OCI-LY7 (cell line): ENCODE data around the gene CEP72. TPM values are rescaled to one million over a fixed set of nuclear protein-coding genes. Genes with fewer than 3 reads are reported as not detected.

Experiments used
- BruUV-seq: library from RNA; stranded (reverse); fragments of 400-500 nt; replicated peaks from 2 replicates; lab custom pipeline; 2021; lab: Mats Ljungman, UMichigan
- CTCF ChIA-PET: fragments of 300-600 bp; sonication (Branson Sonifier 250); formaldehyde crosslinking; loops from one replicate; lab custom pipeline; 2022; ENCODE audit warnings: antibody characterized with exemption; ENCODE audit not compliant: unreplicated experiment; lab: Charles Lee
- POLR2A ChIA-PET: fragments of 300-600 bp; sonication (Branson Sonifier 250); formaldehyde crosslinking; loops from one replicate; lab custom pipeline; 2022; ENCODE audit warnings: antibody characterized with exemption; lab: Charles Lee
- DNase-seq: peaks from one replicate; pipeline ENCODE4 v3.0.0-alpha.2; 2015; ENCODE audit warnings: low spot score
- H2AFZ ChIP-seq: fragments of 200-600 bp; sonication (generic), shearing (Covaris generic); 2 replicates; pipeline ENCODE4 v1.6.1; 2014; ENCODE audit warnings: mild to moderate bottlenecking, antibody characterized with exemption, low read length, moderate library complexity
- H3K27ac ChIP-seq: fragments of 200-600 bp; sonication (generic); 2 replicates; pipeline ENCODE4 v1.5.1; 2014; ENCODE audit warnings: mixed run types, low read depth, mild to moderate bottlenecking, moderate library complexity, low read length, inconsistent platforms; ENCODE audit not compliant: poor library complexity, severe bottlenecking
- H3K36me3 ChIP-seq: fragments of 200-600 bp; sonication (generic); 2 replicates; pipeline ENCODE4 v1.6.1; 2014; ENCODE audit warnings: mild to moderate bottlenecking, antibody characterized with exemption, low read length, moderate library complexity, mixed read lengths; ENCODE audit not compliant: insufficient read depth
- H3K4me1 ChIP-seq: fragments of 200-600 bp; sonication (generic); 2 replicates; pipeline ENCODE4 v1.5.1; 2014; ENCODE audit warnings: mild to moderate bottlenecking, low read length; ENCODE audit not compliant: insufficient read depth, poor library complexity, severe bottlenecking
- H3K4me2 ChIP-seq: fragments of 200-600 bp; sonication (generic); 2 replicates; pipeline ENCODE4 v1.6.1; 2014; ENCODE audit warnings: mild to moderate bottlenecking, low read length
- H3K4me3 ChIP-seq: fragments of 200-600 bp; sonication (generic); 2 replicates; pipeline ENCODE4 v1.5.1; 2014; ENCODE audit warnings: mild to moderate bottlenecking, low read depth, low read length; ENCODE audit not compliant: poor library complexity, severe bottlenecking
- H3K79me2 ChIP-seq: fragments of 200-600 bp; sonication (generic); 2 replicates; pipeline ENCODE4 v1.6.1; 2016; ENCODE audit warnings: low read depth, mild to moderate bottlenecking, low read length, moderate library complexity, mixed read lengths; ENCODE audit not compliant: insufficient read depth
- H3K9me2 ChIP-seq: fragments of 200-600 bp; sonication (generic); 2 replicates; pipeline ENCODE4 v1.6.1; 2016; ENCODE audit warnings: mild to moderate bottlenecking, low read length, mixed read lengths; ENCODE audit not compliant: insufficient read depth
- H3K9me3 ChIP-seq: fragments of 200-600 bp; sonication (generic); 2 replicates; pipeline ENCODE4 v1.6.1; 2014; ENCODE audit warnings: mild to moderate bottlenecking, mixed run types, low read length, mixed read lengths
- H4K20me1 ChIP-seq: fragments of 200-600 bp; sonication (generic); 2 replicates; pipeline ENCODE4 v1.6.1; 2014; ENCODE audit warnings: mild to moderate bottlenecking, antibody characterized with exemption, low read length, moderate library complexity, mixed read lengths; ENCODE audit not compliant: insufficient read depth
- EZH2phosphoT487 ChIP-seq: fragments of 200-600 bp; sonication (generic); IDR thresholded peaks from 2 replicates; pipeline ENCODE4 v1.6.1; 2018; ENCODE audit warnings: low read depth, borderline replicate concordance, mild to moderate bottlenecking, mixed run types, antibody characterized with exemption, low read length, moderate library complexity, mixed read lengths
- intact Hi-C: fragments of 100-400 bp; cut with micrococcal nuclease; formaldehyde crosslinking; loops from one replicate; pipeline ENCODE4 v1.10.0; 2022; ENCODE audit not compliant: unreplicated experiment
- total RNA-seq, 2 experiments: library from RNA; depleted of rRNA in 1 of 2; stranded (reverse); fragments of >200 nt in 1 of 2; shearing (Covaris generic) in 1 of 2; gene quantifications; 2 replicates each; pipeline ENCODE4 v1.2.3, GENCODE V29; 2014 to 2022
- TF ChIP-seq, protein P1 (sequence below): fragments of 200-600 bp; sonication (generic); conservative IDR thresholded peaks from 2 replicates; pipeline ENCODE4 v1.5.1; 2014; ENCODE audit warnings: mild to moderate bottlenecking, antibody characterized with exemption, low read length, moderate library complexity, mixed read lengths

Gene CEP72
- total RNA-seq, 2 experiments from 2014 or later = 26.9 to 42.7 TPM

- no peak overlapping the region for H3K4me2 ChIP-seq
- intact Hi-C loops = loop anchor here (10.0 kb wide), 1 partner anchor 143 kb away; no protein-coding TSS in a partner anchor
- no TSS peak for BruUV-seq
- H3K79me2 ChIP-seq = peaks cover 43% of the 10 kb centered on the region
- H3K4me1 ChIP-seq = no peaks in the 10 kb centered on the region
- ChIA-PET CTCF (no interaction called here), POLR2A (no interaction called here)
- no peak for TF ChIP-seq EZH2phosphoT487
- TF ChIP-seq, protein P1, sequence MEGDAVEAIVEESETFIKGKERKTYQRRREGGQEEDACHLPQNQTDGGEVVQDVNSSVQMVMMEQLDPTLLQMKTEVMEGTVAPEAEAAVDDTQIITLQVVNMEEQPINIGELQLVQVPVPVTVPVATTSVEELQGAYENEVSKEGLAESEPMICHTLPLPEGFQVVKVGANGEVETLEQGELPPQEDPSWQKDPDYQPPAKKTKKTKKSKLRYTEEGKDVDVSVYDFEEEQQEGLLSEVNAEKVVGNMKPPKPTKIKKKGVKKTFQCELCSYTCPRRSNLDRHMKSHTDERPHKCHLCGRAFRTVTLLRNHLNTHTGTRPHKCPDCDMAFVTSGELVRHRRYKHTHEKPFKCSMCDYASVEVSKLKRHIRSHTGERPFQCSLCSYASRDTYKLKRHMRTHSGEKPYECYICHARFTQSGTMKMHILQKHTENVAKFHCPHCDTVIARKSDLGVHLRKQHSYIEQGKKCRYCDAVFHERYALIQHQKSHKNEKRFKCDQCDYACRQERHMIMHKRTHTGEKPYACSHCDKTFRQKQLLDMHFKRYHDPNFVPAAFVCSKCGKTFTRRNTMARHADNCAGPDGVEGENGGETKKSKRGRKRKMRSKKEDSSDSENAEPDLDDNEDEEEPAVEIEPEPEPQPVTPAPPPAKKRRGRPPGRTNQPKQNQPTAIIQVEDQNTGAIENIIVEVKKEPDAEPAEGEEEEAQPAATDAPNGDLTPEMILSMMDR = no peak
- no peaks in the 10 kb centered on the region for H4K20me1 ChIP-seq
- DNase-seq = no peak
- H3K9me3 ChIP-seq = peaks cover 28% of the 10 kb centered on the region
- H3K27ac ChIP-seq = no peak overlapping the region
- H3K4me3 ChIP-seq = no peak overlapping the region
- no peaks in the 10 kb centered on the region for H3K9me2 ChIP-seq
- H3K36me3 ChIP-seq = peaks cover 83% of the 10 kb centered on the region
- H2AFZ ChIP-seq = no peak overlapping the region
Measured at GRCh38 chr5:617896-618295, 5.8 kb downstream of the CEP72 start.

DNA sequence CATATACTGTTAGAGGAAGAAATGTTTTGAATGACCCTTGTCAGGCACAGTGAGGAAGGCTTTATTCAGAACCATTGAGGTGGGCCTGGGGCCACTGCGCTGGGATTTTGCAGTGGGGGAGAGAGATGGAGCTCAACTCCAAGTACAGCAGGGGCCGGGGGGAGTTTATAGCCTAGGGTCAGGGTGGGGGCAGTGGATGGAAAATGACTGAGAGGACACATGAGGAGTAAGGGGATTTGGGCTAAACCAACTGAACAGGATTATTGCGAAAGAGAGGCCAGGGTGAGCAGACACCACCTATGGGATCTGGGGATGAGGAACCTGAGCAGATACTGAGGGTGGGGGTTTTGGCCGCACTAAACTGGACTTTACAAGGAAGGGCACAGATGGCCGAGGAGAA, 6.3 kb downstream of the CEP72 start:
- H3K79me2 ChIP-seq = peaks cover 38% of the 10 kb centered on the region
- no peak overlapping the region for H2AFZ ChIP-seq
- H3K27ac ChIP-seq = no peak overlapping the region
- CTCF ChIA-PET = no interaction called here
- DNase-seq = no peak
- H3K9me2 ChIP-seq = no peaks in the 10 kb centered on the region
- no peaks in the 10 kb centered on the region for H3K4me1 ChIP-seq
- peaks cover 83% of the 10 kb centered on the region for H3K36me3 ChIP-seq
- BruUV-seq = no TSS peak
- H4K20me1 ChIP-seq = no peaks in the 10 kb centered on the region
- POLR2A ChIA-PET = no interaction called here
- TF ChIP-seq, protein P1 = no peak
- TF ChIP-seq EZH2phosphoT487 = no peak
- no peak overlapping the region for H3K4me3 ChIP-seq
- intact Hi-C loops = loop anchor here (10.0 kb wide), 1 partner anchor 144 kb away; no protein-coding TSS in a partner anchor
- H3K4me2 ChIP-seq = no peak overlapping the region
- peaks cover 24% of the 10 kb centered on the region for H3K9me3 ChIP-seq

DNA sequence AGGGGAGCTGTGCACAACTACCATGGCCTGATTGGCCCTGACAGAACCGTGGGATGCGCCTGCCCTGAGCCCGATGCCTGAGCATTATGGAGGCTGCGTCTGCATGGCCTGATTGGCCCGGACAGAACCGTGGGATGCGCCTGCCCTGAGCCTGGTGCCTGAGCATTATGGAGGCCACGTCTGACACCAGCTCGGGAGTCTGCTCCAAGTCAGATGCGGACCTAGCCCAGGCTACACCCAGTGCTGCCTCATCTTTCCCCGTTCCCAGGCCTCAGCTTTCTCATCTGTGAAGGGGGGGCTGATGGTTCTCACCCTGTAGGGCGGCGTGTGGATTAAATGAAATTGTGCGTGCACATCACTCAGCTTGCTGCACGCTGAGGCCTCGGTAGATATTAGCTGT, 7.3 kb downstream of the CEP72 start:
- ChIA-PET POLR2A (no interaction called here), CTCF (no interaction called here)
- Histone ChIP-seq H3K4me2 (no peak overlapping the region), H3K4me3 (no peak overlapping the region), H3K9me3 (peaks cover 14% of the 10 kb centered on the region), H3K9me2 (no peaks in the 10 kb centered on the region), H3K4me1 (no peaks in the 10 kb centered on the region), H3K36me3 (peaks cover 77% of the 10 kb centered on the region), H3K79me2 (peaks cover 28% of the 10 kb centered on the region), H2AFZ (no peak overlapping the region), H4K20me1 (no peaks in the 10 kb centered on the region), H3K27ac (no peak overlapping the region)
- intact Hi-C loops = loop anchor here (10.0 kb wide), 1 partner anchor 145 kb away; no protein-coding TSS in a partner anchor
- TF ChIP-seq, protein P1 = no peak
- no peak for TF ChIP-seq EZH2phosphoT487
- no TSS peak for BruUV-seq
- no peak for DNase-seq
